BJ (cell line): ENCODE measurements around the gene SLC6A1. TPM values are rescaled to one million over a fixed set of nuclear protein-coding genes. Genes with fewer than 3 reads are reported as not detected.

Source experiments
- CTCF ChIA-PET: fragments of 350-600 bp; formaldehyde crosslinking; extraction: SDS; loops from one replicate; lab custom pipeline; 2021; ENCODE audit warnings: antibody characterized with exemption, inconsistent platforms; lab: Yijun Ruan, JAX
- POLR2A ChIA-PET: fragments of 300-600 bp; sonication (Branson Sonifier 250); formaldehyde crosslinking; extraction: SDS; loops from one replicate; lab custom pipeline; 2021; ENCODE audit warnings: antibody characterized with exemption; lab: Charles Lee
- DNase-seq: peaks from one replicate; pipeline ENCODE4 v3.0.0-alpha.2; 2011; ENCODE audit warnings: low read depth
- H3K27me3 ChIP-seq: 2 replicates; pipeline ENCODE4 v1.6.0; 2011; ENCODE audit warnings: low read length; ENCODE audit not compliant: control insufficient read depth, insufficient read depth
- H3K36me3 ChIP-seq: 2 replicates; pipeline ENCODE4 v1.5.1; 2011; ENCODE audit warnings: low read length; ENCODE audit not compliant: control insufficient read depth, insufficient read depth
- H3K4me3 ChIP-seq: 2 replicates; pipeline ENCODE4 v1.5.1; 2011; ENCODE audit warnings: low read depth, mild to moderate bottlenecking, control low read depth, low read length
- polyA plus RNA-seq: library from polyadenylated mRNA; depleted of rRNA; stranded (reverse); fragments of >200 nt; gene quantifications from 2 replicates; pipeline ENCODE4 v1.2.3, GENCODE V29; 2011
- TF ChIP-seq, protein P1 (sequence below): IDR thresholded peaks from 2 replicates; pipeline ENCODE4 v1.5.1; 2011; ENCODE audit warnings: low read depth, mild to moderate bottlenecking, control low read depth, inconsistent platforms, low read length, moderate library complexity; ENCODE audit not compliant: insufficient read depth

The SLC6A1 gene
- polyA plus RNA-seq, 1 experiment: not detected

DNA sequence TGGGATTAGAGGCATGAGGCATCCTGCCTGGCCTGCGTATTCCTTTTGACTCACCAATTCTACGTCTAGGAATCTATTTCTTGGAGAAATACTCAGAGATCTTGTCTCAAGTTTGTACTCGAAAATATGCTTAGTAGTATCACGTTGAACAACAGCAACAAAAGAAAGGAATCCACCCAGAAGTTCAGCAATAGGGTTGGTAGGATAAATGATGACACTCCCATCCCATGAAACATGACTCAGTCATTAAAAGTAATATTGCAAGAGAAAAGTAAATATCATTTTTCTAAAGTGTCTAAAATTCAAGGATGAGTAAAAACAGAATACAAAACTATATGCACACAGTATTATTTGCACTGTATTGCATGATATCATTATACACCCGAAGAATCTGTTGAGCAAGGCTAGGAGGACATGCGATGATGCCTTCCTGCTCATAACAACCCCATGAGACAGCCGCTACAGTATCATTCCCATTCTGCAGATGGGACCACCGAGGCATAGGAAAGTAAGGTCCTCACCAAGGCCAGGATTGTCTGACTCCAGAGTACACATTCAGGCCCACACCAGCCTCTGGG is 61.5 kb downstream of the SLC6A1 start:
- DNase-seq: no peak
- CTCF ChIA-PET: interaction anchor here (3.0 kb wide), 1 partner anchor 108 kb away, joined by 15 read pairs; no protein-coding TSS in a partner anchor
- POLR2A ChIA-PET: no interaction called here
- H3K36me3 ChIP-seq: no peaks in the 10 kb centered on the region
- TF ChIP-seq, protein P1, sequence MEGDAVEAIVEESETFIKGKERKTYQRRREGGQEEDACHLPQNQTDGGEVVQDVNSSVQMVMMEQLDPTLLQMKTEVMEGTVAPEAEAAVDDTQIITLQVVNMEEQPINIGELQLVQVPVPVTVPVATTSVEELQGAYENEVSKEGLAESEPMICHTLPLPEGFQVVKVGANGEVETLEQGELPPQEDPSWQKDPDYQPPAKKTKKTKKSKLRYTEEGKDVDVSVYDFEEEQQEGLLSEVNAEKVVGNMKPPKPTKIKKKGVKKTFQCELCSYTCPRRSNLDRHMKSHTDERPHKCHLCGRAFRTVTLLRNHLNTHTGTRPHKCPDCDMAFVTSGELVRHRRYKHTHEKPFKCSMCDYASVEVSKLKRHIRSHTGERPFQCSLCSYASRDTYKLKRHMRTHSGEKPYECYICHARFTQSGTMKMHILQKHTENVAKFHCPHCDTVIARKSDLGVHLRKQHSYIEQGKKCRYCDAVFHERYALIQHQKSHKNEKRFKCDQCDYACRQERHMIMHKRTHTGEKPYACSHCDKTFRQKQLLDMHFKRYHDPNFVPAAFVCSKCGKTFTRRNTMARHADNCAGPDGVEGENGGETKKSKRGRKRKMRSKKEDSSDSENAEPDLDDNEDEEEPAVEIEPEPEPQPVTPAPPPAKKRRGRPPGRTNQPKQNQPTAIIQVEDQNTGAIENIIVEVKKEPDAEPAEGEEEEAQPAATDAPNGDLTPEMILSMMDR: no peak
- no peak overlapping the region for H3K4me3 ChIP-seq
- peaks cover 10% of the 10 kb centered on the region for H3K27me3 ChIP-seq

DNA sequence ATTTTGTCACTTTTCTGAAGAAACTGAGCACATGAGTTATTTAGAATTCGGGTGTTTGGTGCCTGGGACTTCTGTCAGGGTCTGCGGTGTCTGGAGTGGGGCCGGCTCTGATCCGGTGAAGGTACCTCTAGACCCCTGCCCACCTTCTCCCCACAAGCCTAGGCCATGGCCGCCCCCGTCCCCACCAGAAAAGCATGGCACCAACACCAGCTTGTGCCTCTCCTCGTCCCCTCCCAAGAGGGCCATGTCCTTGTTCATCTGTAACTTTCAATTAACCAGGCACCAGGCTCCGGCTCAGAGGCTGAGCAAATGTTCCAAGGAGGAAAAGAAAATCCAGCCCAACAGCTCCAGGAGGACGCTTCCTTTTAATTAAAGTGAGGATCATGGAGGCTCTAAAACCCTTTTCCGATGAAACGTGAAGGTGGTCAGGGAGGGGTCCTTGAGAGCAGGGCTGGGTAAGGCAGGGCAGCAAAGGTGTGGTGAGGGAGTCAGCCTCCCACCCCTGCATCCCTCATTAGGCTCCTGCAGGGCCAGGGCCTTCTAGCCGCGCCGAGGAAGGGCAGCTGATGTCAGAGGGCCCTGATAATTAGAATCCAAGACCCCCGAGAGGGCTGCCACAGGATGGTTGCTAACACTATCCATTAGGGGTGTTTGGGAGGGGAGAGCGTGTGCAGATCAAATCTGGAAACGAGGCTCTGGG is 62.3 kb downstream of the SLC6A1 start:
- CTCF ChIA-PET: interaction anchor here (1.7 to 3.0 kb wide), 2 partner anchors 109 to 282 kb away, joined by 4 to 15 read pairs; no protein-coding TSS in a partner anchor
- no peak overlapping the region for H3K4me3 ChIP-seq
- DNase-seq: no peak
- TF ChIP-seq, protein P1: no peak
- peaks cover 10% of the 10 kb centered on the region for H3K27me3 ChIP-seq
- no peaks in the 10 kb centered on the region for H3K36me3 ChIP-seq
- POLR2A ChIA-PET: no interaction called here

DNA sequence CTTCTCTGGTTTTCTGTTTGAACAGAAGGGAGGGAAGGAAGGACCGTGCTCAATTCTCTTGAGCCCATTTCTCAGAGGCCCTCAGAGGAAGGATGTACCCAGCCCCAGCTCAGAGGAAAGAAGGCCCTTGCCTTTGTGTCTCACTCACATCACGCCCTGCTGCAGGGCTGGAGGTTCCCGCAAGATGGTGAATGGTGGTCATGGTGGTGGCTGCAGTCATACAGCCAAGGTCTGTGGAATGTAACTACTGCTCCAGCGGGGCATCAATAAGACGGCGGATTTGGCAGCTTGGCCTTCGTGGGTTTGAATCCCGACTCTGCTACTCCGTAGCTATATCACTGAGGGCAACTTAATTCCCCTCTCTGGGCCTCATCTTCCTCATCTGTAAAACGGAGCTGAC is 62.9 kb downstream of the SLC6A1 start:
- TF ChIP-seq, protein P1: no peak
- CTCF ChIA-PET: interaction anchor here (1.7 to 3.0 kb wide), 2 partner anchors 110 to 281 kb away, joined by 4 to 15 read pairs; no protein-coding TSS in a partner anchor

GRCh38 chr3:11056531-11057050 is 64.0 kb downstream of the SLC6A1 start:
- no peak for DNase-seq
- peaks cover 10% of the 10 kb centered on the region for H3K27me3 ChIP-seq
- TF ChIP-seq, protein P1: no peak
- H3K4me3 ChIP-seq: no peak overlapping the region
- no peaks in the 10 kb centered on the region for H3K36me3 ChIP-seq
- CTCF ChIA-PET: interaction anchor here (3.0 to 5.4 kb wide), 2 partner anchors 111 to 299 kb away, joined by 15 to 84 read pairs; no protein-coding TSS in a partner anchor
- POLR2A ChIA-PET: no interaction called here

More for the DNA sequence above, 62.9 kb downstream of the SLC6A1 start:
- H3K36me3 ChIP-seq: no peaks in the 10 kb centered on the region
- H3K4me3 ChIP-seq: no peak overlapping the region
- POLR2A ChIA-PET: no interaction called here
- no peak for DNase-seq
- H3K27me3 ChIP-seq: peaks cover 10% of the 10 kb centered on the region

DNA sequence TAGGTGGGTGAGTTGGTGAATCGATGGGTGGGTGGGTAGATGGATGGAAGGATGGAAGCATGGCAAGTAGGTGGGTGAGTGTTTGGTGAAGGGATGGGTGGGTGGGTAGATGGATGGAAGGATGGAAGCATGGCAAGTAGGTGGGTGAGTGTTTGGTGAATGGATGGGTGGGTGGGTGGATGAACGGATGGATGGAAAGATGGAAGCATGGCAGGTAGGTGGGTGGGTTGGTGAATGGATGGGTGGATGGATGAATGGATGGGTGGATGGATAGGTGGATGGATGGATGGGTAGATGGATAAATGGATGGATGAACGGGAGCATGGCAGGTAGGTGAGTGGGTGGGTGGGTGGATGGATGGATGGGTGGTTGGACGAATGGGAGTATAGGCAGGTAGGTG is 65.1 kb downstream of the SLC6A1 start:
- POLR2A ChIA-PET: no interaction called here
- Histone ChIP-seq H3K27me3 (peaks cover 8% of the 10 kb centered on the region), H3K36me3 (no peaks in the 10 kb centered on the region), H3K4me3 (no peak overlapping the region)
- TF ChIP-seq, protein P1: no peak
- no peak for DNase-seq
- CTCF ChIA-PET: interaction anchor here (4.6 to 5.4 kb wide), 3 partner anchors 108 to 300 kb away, joined by 36 to 84 read pairs (median 72); no protein-coding TSS in a partner anchor
